Astrocyte (in vitro differentiated cells and primary cell): ENCODE measurements around the gene FAHD1. TPM values are rescaled to one million over a fixed set of nuclear protein-coding genes. Genes with fewer than 3 reads are reported as not detected.

ENCODE experiments used
- DNase-seq: peaks from one replicate; pipeline ENCODE4 v3.0.0-alpha.2; 2010; ENCODE audit warnings: low read depth
- FAIRE-seq: peaks from 2 replicates; lab custom pipeline; 2011; peaks lifted over from hg19 to GRCh38; lab: Jason Lieb, UNC
- H2AFZ ChIP-seq: 2 replicates; pipeline ENCODE4 v1.6.0; 2012; ENCODE audit warnings: low read depth, low read length, inconsistent platforms
- H3K27ac ChIP-seq: 2 replicates; pipeline ENCODE4 v1.5.1; 2011; ENCODE audit warnings: low read depth, low read length, inconsistent platforms
- H3K27me3 ChIP-seq: 2 replicates; pipeline ENCODE4 v1.6.0; 2011; ENCODE audit warnings: low read length, inconsistent platforms; ENCODE audit not compliant: insufficient read depth
- H3K36me3 ChIP-seq: 2 replicates; pipeline ENCODE4 v1.5.1; 2011; ENCODE audit warnings: low read length, inconsistent platforms; ENCODE audit not compliant: insufficient read depth
- H3K4me1 ChIP-seq: 2 replicates; pipeline ENCODE4 v1.5.1; 2011; ENCODE audit warnings: low read length, inconsistent platforms; ENCODE audit not compliant: insufficient read depth
- H3K4me2 ChIP-seq: 2 replicates; pipeline ENCODE4 v1.6.0; 2012; ENCODE audit warnings: low read length, inconsistent platforms
- H3K4me3 ChIP-seq: 2 replicates; pipeline ENCODE4 v1.5.1; 2011; ENCODE audit warnings: low read depth, mild to moderate bottlenecking, low read length, inconsistent platforms; ENCODE audit not compliant: insufficient read depth
- H3K79me2 ChIP-seq: 2 replicates; pipeline ENCODE4 v1.6.0; 2012; ENCODE audit warnings: mild to moderate bottlenecking, low read length, inconsistent platforms; ENCODE audit not compliant: insufficient read depth
- H3K9ac ChIP-seq: 2 replicates; pipeline ENCODE4 v1.6.0; 2012; ENCODE audit warnings: mild to moderate bottlenecking, low read length, inconsistent platforms
- H3K9me3 ChIP-seq: 2 replicates; pipeline ENCODE4 v1.5.1; 2012; ENCODE audit warnings: low read depth, mild to moderate bottlenecking, low read length, inconsistent platforms; ENCODE audit not compliant: insufficient read depth
- H4K20me1 ChIP-seq: 2 replicates; pipeline ENCODE4 v1.6.0; 2012; ENCODE audit warnings: low read length, inconsistent platforms; ENCODE audit not compliant: insufficient read depth
- H3K27ac Mint-ChIP-seq: one replicate; pipeline ENCODE4 v1.8.0; 2021; ENCODE audit warnings: mild to moderate bottlenecking, mixed read lengths; ENCODE audit not compliant: unreplicated experiment
- H3K27me3 Mint-ChIP-seq: one replicate; pipeline ENCODE4 v1.8.0; 2021; ENCODE audit warnings: low read depth, mixed read lengths; ENCODE audit not compliant: unreplicated experiment
- H3K36me3 Mint-ChIP-seq: one replicate; pipeline ENCODE4 v1.8.0; 2021; ENCODE audit warnings: low read depth, mixed read lengths; ENCODE audit not compliant: unreplicated experiment
- H3K4me1 Mint-ChIP-seq: one replicate; pipeline ENCODE4 v1.8.0; 2021; ENCODE audit warnings: low read depth, mixed read lengths; ENCODE audit not compliant: unreplicated experiment
- H3K4me3 Mint-ChIP-seq: one replicate; pipeline ENCODE4 v1.8.0; 2021; ENCODE audit warnings: mild to moderate bottlenecking, moderate library complexity, mixed read lengths; ENCODE audit not compliant: unreplicated experiment
- H3K9me3 Mint-ChIP-seq: one replicate; pipeline ENCODE4 v1.8.0; 2021; ENCODE audit warnings: mild to moderate bottlenecking, mixed read lengths; ENCODE audit not compliant: unreplicated experiment
- CTCF ChIP-seq: IDR thresholded peaks from 2 replicates; pipeline ENCODE4 v1.5.1; 2011; ENCODE audit warnings: low read depth, mild to moderate bottlenecking, inconsistent platforms, low read length, moderate library complexity; ENCODE audit not compliant: insufficient read depth
- EZH2 ChIP-seq: IDR thresholded peaks from 2 replicates; pipeline ENCODE4 v1.6.1; 2012; ENCODE audit warnings: mild to moderate bottlenecking, low read length, inconsistent platforms; ENCODE audit not compliant: insufficient read depth
- total RNA-seq: library from RNA; stranded (reverse); gene quantifications from 2 replicates; pipeline ENCODE4 v1.2.1, GENCODE V29; 2021

The FAHD1 gene
- total RNA-seq, 1 donor from 2014 or later, result 25.8 TPM

GRCh38 chr16:1781758-1782407 is 45.1 kb upstream of the FAHD1 start:
- H3K4me1 ChIP-seq, result peaks cover 12% of the 10 kb centered on the region
- no peaks in the 10 kb centered on the region for H3K9me3 ChIP-seq
- H3K4me1 Mint-ChIP-seq, result peaks cover 9% of the 10 kb centered on the region
- H3K36me3 Mint-ChIP-seq, result peaks cover 2% of the 10 kb centered on the region
- H3K27ac Mint-ChIP-seq, result peak overlapping the region; percentile 95
- H3K27me3 ChIP-seq, result no peaks in the 10 kb centered on the region
- peaks cover 55% of the 10 kb centered on the region for H4K20me1 ChIP-seq
- H3K4me3 ChIP-seq, result peak overlapping the region; percentile 75
- peak overlapping the region; percentile 32 for H2AFZ ChIP-seq
- no peaks in the 10 kb centered on the region for H3K27me3 Mint-ChIP-seq
- peak overlapping the region; percentile 45 for H3K27ac ChIP-seq
- peaks cover 59% of the 10 kb centered on the region for H3K79me2 ChIP-seq
- FAIRE-seq (no peak), DNase-seq (no peak)
- TF ChIP-seq EZH2 (no peak), CTCF (no peak)
- H3K9ac ChIP-seq, result peak overlapping the region; percentile 81
- H3K4me2 ChIP-seq, result peak overlapping the region; percentile 95
- H3K4me3 Mint-ChIP-seq, result peak overlapping the region; percentile 94
- H3K36me3 ChIP-seq, result peaks cover 2% of the 10 kb centered on the region
- H3K9me3 Mint-ChIP-seq, result no peaks in the 10 kb centered on the region

- H3K36me3 ChIP-seq, result peaks cover 2% of the 10 kb centered on the region
- H3K4me1 ChIP-seq, result peaks cover 12% of the 10 kb centered on the region
- H3K27me3 ChIP-seq, result no peaks in the 10 kb centered on the region
- H3K9ac ChIP-seq, result peak within 1 kb of the TSS; percentile 88
- no peaks in the 10 kb centered on the region for H3K9me3 ChIP-seq
- peak within 1 kb of the TSS; percentile 37 for H2AFZ ChIP-seq
- H3K9me3 Mint-ChIP-seq, result no peaks in the 10 kb centered on the region
- DNase-seq, result peak; percentile 100
- H3K27ac ChIP-seq, result peak within 1 kb of the TSS; percentile 56
- peak within 1 kb of the TSS; percentile 94 for H3K4me3 ChIP-seq
- H3K4me3 Mint-ChIP-seq, result peak within 1 kb of the TSS; percentile 98
- H3K36me3 Mint-ChIP-seq, result peaks cover 2% of the 10 kb centered on the region
- H3K27ac Mint-ChIP-seq, result peak within 1 kb of the TSS; percentile 96
- H3K79me2 ChIP-seq, result peaks cover 66% of the 10 kb centered on the region
- peaks cover 62% of the 10 kb centered on the region for H4K20me1 ChIP-seq
- peak within 1 kb of the TSS; percentile 98 for H3K4me2 ChIP-seq
- H3K4me1 Mint-ChIP-seq, result peaks cover 9% of the 10 kb centered on the region
- TF ChIP-seq EZH2, result no peak
- TF ChIP-seq CTCF, result no peak
- no peaks in the 10 kb centered on the region for H3K27me3 Mint-ChIP-seq
- FAIRE-seq, result peak; percentile 95
Observed at GRCh38 chr16:1782408-1783264, 44.4 kb upstream of the FAHD1 start, which contains the start of the genes NUBP2 and SPSB3. Gene NUBP2, plus strand, starts transcription at chr16:1782960. Its CDS starts 61 bp downstream, at chr16:1783021. Gene SPSB3, minus strand, starts transcription at chr16:1782571. Its CDS starts 1,088 bp downstream, at chr16:1781483.
